GM12864 (cell line): ENCODE measurements around the gene GFRA4.

Experiments used
- DNase-seq: peaks from one replicate; pipeline ENCODE4 v3.0.0-alpha.2; 2011; ENCODE audit warnings: low read depth
- H3K4me3 ChIP-seq: 2 replicates; pipeline ENCODE4 v1.5.1; 2011; ENCODE audit warnings: mild to moderate bottlenecking, low read depth, low read length, control low read depth
- TF ChIP-seq, protein P1 (sequence below): IDR thresholded peaks from 2 replicates; pipeline ENCODE4 v1.5.1; 2011; ENCODE audit warnings: low read depth, mild to moderate bottlenecking, moderate library complexity, low read length, control low read depth, inconsistent platforms; ENCODE audit errors: missing control alignments

GFRA4 gene

GRCh38 chr20:3658716-3659491 is 4.3 kb downstream of the GFRA4 start:
- peak; percentile 73 for DNase-seq
- TF ChIP-seq, protein P1, sequence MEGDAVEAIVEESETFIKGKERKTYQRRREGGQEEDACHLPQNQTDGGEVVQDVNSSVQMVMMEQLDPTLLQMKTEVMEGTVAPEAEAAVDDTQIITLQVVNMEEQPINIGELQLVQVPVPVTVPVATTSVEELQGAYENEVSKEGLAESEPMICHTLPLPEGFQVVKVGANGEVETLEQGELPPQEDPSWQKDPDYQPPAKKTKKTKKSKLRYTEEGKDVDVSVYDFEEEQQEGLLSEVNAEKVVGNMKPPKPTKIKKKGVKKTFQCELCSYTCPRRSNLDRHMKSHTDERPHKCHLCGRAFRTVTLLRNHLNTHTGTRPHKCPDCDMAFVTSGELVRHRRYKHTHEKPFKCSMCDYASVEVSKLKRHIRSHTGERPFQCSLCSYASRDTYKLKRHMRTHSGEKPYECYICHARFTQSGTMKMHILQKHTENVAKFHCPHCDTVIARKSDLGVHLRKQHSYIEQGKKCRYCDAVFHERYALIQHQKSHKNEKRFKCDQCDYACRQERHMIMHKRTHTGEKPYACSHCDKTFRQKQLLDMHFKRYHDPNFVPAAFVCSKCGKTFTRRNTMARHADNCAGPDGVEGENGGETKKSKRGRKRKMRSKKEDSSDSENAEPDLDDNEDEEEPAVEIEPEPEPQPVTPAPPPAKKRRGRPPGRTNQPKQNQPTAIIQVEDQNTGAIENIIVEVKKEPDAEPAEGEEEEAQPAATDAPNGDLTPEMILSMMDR = no peak
- no peak overlapping the region for H3K4me3 ChIP-seq

GRCh38 chr20:3658019-3658715 is 5.0 kb downstream of the GFRA4 start:
- no peak overlapping the region for H3K4me3 ChIP-seq
- TF ChIP-seq, protein P1 = no peak
- no peak for DNase-seq

DNA sequence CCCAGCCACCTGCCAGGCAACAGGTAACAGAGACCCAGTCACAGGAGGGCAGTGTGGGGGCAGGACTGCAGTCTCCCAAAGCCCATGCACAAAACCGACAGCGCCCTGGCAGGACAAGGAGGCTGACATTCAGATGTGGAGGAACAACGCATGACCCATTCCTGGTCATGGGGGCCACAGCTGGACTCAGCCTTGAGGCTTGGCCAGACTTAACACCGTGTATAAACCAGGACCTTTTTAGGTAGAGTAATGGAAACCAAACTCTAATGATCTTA is 8.1 kb downstream of the GFRA4 start:
- TF ChIP-seq, protein P1 = no peak
- H3K4me3 ChIP-seq = no peak overlapping the region
- no peak for DNase-seq

DNA sequence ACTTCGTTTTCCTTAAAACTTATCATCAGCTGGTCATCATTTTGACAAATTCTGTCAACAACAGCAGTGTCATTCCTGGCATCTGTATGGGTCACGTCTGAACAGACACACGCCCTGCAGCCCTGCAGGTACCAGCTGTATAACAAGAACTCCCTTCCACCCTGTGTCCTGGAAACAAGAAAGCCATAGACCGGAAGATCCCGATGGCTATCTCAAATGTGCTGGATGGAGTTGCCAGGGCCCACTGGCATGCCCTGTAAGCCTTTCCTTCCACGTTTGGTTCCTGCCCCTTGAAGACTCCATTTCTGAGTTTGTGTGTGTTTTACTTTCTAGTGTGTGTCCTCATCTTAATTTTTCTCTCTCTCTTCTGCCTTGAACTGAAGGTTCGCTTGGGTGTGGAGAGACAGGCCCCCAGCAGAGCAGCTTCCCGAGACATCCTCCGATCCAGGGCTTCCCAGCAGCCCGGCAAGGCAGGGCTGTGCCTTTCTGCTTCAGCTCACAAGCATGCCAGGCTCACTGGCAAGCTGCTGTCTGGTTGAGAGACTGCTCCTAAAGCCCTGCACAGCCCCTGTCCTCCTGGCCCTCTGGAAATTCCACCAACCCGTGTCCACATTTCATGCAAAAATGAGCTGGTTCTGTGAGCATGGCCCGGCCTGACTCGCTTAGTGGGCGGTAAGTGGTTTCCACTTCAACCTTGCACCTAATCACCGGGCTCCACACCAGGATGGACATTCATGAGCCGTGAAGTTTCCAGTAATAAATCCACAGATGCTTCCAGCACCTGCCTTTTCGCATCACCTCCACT is 8.7 kb downstream of the GFRA4 start:
- no peak for DNase-seq
- H3K4me3 ChIP-seq = no peak overlapping the region
- TF ChIP-seq, protein P1 = no peak

DNA sequence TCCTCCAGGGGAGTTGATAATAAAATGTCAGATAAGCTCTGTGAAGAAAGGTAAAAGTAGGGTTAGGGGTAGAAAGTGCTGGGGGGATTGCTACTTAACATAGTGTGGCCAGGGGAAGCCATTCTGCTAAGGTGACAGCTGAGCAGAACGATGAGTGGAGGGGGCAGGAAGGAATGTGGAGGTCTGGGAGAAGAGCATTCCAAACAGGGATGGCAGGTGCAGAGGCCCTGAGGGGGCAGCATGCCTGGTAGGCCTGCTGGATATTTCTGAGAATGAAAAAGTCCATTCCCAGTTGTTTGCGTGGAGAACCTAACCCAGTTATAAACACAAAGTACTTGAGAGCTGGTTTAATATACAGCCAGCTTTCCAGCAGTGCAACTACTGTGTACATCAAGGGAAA is 9.3 kb downstream of the GFRA4 start:
- no peak for DNase-seq
- TF ChIP-seq, protein P1 = no peak
- no peak overlapping the region for H3K4me3 ChIP-seq

GRCh38 chr20:3652676-3653596 is 10.3 kb downstream of the GFRA4 start:
- H3K4me3 ChIP-seq = no peak overlapping the region
- TF ChIP-seq, protein P1 = no peak
- no peak for DNase-seq
